Measurements from ENCODE around the gene PLEKHG3. TPM values are rescaled to one million over a fixed set of nuclear protein-coding genes. Genes with fewer than 3 reads are reported as not detected.

The PLEKHG3 gene
- total and polyA plus RNA-seq, 10 of the 15 experiments (the other 5 are each of a cell fraction or from before 2014, with no cell fraction given): 0.03 to 0.73 (median 0.07) TPM; not detected in 5

- WGBS (ENCODE audit: insufficient coverage, insufficient replicate concordance, low lambda C conversion rate, missing lambda C conversion rate): 80% methylated on average over 26 of the region's 51 CpGs
- no peak for TF ChIP-seq PAX8 (IDR thresholded peaks at IDR 0.05)
- TF ChIP-seq, protein P1, sequence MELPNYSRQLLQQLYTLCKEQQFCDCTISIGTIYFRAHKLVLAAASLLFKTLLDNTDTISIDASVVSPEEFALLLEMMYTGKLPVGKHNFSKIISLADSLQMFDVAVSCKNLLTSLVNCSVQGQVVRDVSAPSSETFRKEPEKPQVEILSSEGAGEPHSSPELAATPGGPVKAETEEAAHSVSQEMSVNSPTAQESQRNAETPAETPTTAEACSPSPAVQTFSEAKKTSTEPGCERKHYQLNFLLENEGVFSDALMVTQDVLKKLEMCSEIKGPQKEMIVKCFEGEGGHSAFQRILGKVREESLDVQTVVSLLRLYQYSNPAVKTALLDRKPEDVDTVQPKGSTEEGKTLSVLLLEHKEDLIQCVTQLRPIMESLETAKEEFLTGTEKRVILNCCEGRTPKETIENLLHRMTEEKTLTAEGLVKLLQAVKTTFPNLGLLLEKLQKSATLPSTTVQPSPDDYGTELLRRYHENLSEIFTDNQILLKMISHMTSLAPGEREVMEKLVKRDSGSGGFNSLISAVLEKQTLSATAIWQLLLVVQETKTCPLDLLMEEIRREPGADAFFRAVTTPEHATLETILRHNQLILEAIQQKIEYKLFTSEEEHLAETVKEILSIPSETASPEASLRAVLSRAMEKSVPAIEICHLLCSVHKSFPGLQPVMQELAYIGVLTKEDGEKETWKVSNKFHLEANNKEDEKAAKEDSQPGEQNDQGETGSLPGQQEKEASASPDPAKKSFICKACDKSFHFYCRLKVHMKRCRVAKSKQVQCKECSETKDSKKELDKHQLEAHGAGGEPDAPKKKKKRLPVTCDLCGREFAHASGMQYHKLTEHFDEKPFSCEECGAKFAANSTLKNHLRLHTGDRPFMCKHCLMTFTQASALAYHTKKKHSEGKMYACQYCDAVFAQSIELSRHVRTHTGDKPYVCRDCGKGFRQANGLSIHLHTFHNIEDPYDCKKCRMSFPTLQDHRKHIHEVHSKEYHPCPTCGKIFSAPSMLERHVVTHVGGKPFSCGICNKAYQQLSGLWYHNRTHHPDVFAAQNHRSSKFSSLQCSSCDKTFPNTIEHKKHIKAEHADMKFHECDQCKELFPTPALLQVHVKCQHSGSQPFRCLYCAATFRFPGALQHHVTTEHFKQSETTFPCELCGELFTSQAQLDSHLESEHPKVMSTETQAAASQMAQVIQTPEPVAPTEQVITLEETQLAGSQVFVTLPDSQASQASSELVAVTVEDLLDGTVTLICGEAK (IDR thresholded peaks at IDR 0.05; ENCODE audit: borderline replicate concordance): no peak
- TF ChIP-seq IRF4 (IDR thresholded peaks at IDR 0.05; ENCODE audit: low read depth, low read length): no peak
- no peak for TF ChIP-seq CHD4 (IDR thresholded peaks at IDR 0.05)
- TF ChIP-seq ZNF687 (IDR thresholded peaks at IDR 0.05): no peak
- no peak for TF ChIP-seq LARP7 (IDR thresholded peaks at IDR 0.05)
- TF ChIP-seq EP300 (IDR thresholded peaks at IDR 0.05; ENCODE audit: borderline replicate concordance in 1 of 2, control insufficient read depth in 1 of 2, low read depth in 2 of 2, low read length in 2 of 2): no peak
- no peak for TF ChIP-seq BCL3 (IDR thresholded peaks at IDR 0.05; ENCODE audit: borderline replicate concordance, insufficient read depth, low read depth, low read length, poor library complexity, severe bottlenecking)
- FAIRE-seq (no peak), DNase-seq (ENCODE audit: low read depth, low spot score) (no peak), ATAC-seq (no peak)
- Histone ChIP-seq H3K79me2 (ENCODE audit: control insufficient read depth, insufficient read depth, low read length) (no peaks in the 10 kb centered on the region), H4K20me1 (ENCODE audit: control insufficient read depth, insufficient read depth) (no peaks in the 10 kb centered on the region), H3K27me3 (replicated peaks in 1 of 2; ENCODE audit: control insufficient read depth in 2 of 2, insufficient read depth in 2 of 2, low read length in 1 of 2) (peaks cover 0 to 2% of the 10 kb centered on the region in 2 experiments; a peak in 2 of 4 replicates), H3K27ac (ENCODE audit: control insufficient read depth, insufficient read depth) (no peak overlapping the region), H2AFZ (ENCODE audit: control insufficient read depth, low read depth, low read length) (no peak overlapping the region), H3K36me3 (ENCODE audit: control insufficient read depth in 2 of 2, insufficient read depth in 2 of 2, low read length in 1 of 2) (no peaks in the 10 kb centered on the region; a peak in 1 of 4 replicates), H3K4me3 (no peak overlapping the region), H3K4me2 (ENCODE audit: control insufficient read depth, insufficient read depth) (no peak overlapping the region), H3K9me3 (replicated peaks; ENCODE audit: control insufficient read depth, insufficient read depth, low read length) (no peaks in the 10 kb centered on the region; the same call in 2 of the 3 replicates), H3K4me1 (ENCODE audit: control insufficient read depth, insufficient read depth, low read length) (no peaks in the 10 kb centered on the region), H3K9ac (ENCODE audit: control insufficient read depth, insufficient read depth, low read length) (no peak overlapping the region)
- SMC1A ChIA-PET (ENCODE audit: uncharacterized antibody, unreplicated experiment): no interaction called here
- CTCF ChIA-PET: interaction anchor here (2.1 kb wide), 1 partner anchor 12 kb away, joined by 8 read pairs; no protein-coding TSS in a partner anchor
- intact Hi-C loops (cut with micrococcal nuclease; ENCODE audit: unreplicated experiment) (no loop called here), in situ Hi-C loops (cut with MboI) (no loop called here)
- no TSS peak for BruUV-seq (replicated peaks)
- RAD21 ChIA-PET (ENCODE audit: unreplicated experiment): interaction anchor here (1.4 kb wide), 1 partner anchor 13 kb away, joined by 3 read pairs; no protein-coding TSS in a partner anchor
- POLR2A ChIA-PET: interaction anchor here (0.6 kb wide), 1 partner anchor 556 kb away, joined by 4 read pairs; no protein-coding TSS in a partner anchor
Observed at GRCh38 chr14:64748995-64749714, 44.9 kb downstream of the PLEKHG3 start.
